ENCODE data around the gene NUAK1. TPM values are rescaled to one million over a fixed set of nuclear protein-coding genes. Genes with fewer than 3 reads are reported as not detected.
A peak's percentile ranks its signal among the peaks of the same experiment; 100 is the strongest.

Gene NUAK1
- total and polyA plus RNA-seq, 2 experiments from 2014 or later, result 5.4 to 16.9 TPM

DNA sequence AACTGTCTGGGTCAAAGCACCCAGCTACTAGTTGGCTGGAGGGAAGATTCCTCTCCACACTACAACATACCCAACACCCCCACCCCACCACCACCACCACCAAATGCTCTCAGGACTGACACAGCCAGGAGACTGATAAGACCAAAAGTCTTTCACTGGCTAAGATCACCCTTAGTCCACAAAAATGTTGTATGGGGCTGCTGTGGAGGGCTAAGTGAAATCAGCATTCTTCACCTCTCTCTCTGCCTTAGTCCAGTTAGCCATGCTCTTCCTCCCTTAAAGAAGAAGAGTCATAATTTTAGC lies 106.2 kb downstream of the NUAK1 start:
- Histone ChIP-seq H4K20me1 (replicated peaks; ENCODE audit: insufficient read depth) (no peaks in the 10 kb centered on the region), H2AFZ (no peak overlapping the region)
- no peaks in the 10 kb centered on the region; the same call in 2 of the 3 replicates for H3K36me3 Mint-ChIP-seq (ENCODE audit: low read depth)

DNA sequence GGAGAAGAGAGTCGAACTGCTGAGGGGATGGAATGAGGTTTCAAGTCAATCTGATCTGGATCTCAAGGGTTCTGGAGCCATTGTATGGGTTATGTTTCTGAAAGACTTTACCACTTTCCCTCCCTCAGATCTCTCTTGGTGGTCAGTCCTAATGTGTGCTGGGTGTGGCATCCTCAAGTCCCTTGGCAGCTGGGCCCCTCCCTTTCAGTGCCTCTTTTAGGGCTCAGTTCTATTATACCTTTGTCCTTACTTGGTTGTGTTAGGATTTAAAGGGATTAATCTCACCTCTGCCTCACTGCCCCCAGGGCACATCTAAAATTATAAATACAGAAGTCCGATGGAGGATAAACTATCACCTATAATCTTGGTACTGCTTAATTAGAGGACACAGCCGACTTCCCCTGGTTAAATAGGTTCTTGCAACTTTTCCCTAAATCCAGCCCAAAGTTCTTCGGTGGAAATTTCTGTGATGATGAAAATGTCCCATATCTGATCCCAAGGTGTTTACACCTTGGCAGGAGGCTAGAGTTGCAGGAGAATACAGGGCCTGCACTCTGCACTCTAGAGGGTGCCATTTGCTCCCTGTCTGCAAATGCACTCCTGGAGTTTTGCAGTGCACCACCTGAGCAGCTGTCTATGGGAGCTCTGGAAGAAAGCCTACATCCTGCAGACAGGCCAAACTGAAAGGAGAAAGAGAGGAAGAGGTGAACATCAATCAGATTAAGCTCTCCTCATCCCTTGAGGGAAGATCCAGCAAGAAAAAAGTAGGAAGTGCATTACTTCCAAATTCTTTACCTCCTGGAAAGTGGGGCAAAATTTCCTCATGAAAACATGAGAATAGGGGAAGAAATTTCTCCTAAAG lies 106.8 kb downstream of the NUAK1 start:
- no peaks in the 10 kb centered on the region for H3K27me3 ChIP-seq (ENCODE audit: insufficient read depth)
- peaks cover 3% of the 10 kb centered on the region; the same call in 1 of the 2 replicates for H3K9me2 ChIP-seq (ENCODE audit: insufficient read depth)
- no peaks in the 10 kb centered on the region; the same call in 2 of the 3 replicates for H3K36me3 Mint-ChIP-seq (ENCODE audit: low read depth)
- H3K4me1 Mint-ChIP-seq, result peaks cover 3% of the 10 kb centered on the region; the same call in 2 of the 3 replicates
- H3K9me3 Mint-ChIP-seq, result no peaks in the 10 kb centered on the region
- H3K4me3 Mint-ChIP-seq, result no peak overlapping the region
- H3K36me3 ChIP-seq (ENCODE audit: insufficient read depth), result no peaks in the 10 kb centered on the region
- DNase-seq (ENCODE audit: low spot score), result no peak
- peak; percentile 36 for ATAC-seq
- H3K27ac ChIP-seq (ENCODE audit: low read depth), result no peak overlapping the region
- no peak overlapping the region for H2AFZ ChIP-seq
- TF ChIP-seq EZH2 (IDR thresholded peaks at IDR 0.05; ENCODE audit: low read depth, unreplicated experiment) (no peak), NANOG (IDR thresholded peaks at IDR 0.05; ENCODE audit: borderline replicate concordance) (no peak), JUNB (IDR thresholded peaks at IDR 0.05; ENCODE audit: unreplicated experiment) (no peak), POLR2AphosphoS5 (IDR thresholded peaks at IDR 0.05; ENCODE audit: low read depth) (no peak), CREB1 (CRISPR knock-in tag; IDR thresholded peaks at IDR 0.05; ENCODE audit: low read depth) (no peak)
- TF ChIP-seq, protein P1, sequence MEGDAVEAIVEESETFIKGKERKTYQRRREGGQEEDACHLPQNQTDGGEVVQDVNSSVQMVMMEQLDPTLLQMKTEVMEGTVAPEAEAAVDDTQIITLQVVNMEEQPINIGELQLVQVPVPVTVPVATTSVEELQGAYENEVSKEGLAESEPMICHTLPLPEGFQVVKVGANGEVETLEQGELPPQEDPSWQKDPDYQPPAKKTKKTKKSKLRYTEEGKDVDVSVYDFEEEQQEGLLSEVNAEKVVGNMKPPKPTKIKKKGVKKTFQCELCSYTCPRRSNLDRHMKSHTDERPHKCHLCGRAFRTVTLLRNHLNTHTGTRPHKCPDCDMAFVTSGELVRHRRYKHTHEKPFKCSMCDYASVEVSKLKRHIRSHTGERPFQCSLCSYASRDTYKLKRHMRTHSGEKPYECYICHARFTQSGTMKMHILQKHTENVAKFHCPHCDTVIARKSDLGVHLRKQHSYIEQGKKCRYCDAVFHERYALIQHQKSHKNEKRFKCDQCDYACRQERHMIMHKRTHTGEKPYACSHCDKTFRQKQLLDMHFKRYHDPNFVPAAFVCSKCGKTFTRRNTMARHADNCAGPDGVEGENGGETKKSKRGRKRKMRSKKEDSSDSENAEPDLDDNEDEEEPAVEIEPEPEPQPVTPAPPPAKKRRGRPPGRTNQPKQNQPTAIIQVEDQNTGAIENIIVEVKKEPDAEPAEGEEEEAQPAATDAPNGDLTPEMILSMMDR (conservative IDR thresholded peaks at IDR 0.05; ENCODE audit: low read depth in 2 of 2), result peak in 1 of 2 experiments; percentile 64; a peak in 2 of 4 replicates
- TF ChIP-seq, protein P2, sequence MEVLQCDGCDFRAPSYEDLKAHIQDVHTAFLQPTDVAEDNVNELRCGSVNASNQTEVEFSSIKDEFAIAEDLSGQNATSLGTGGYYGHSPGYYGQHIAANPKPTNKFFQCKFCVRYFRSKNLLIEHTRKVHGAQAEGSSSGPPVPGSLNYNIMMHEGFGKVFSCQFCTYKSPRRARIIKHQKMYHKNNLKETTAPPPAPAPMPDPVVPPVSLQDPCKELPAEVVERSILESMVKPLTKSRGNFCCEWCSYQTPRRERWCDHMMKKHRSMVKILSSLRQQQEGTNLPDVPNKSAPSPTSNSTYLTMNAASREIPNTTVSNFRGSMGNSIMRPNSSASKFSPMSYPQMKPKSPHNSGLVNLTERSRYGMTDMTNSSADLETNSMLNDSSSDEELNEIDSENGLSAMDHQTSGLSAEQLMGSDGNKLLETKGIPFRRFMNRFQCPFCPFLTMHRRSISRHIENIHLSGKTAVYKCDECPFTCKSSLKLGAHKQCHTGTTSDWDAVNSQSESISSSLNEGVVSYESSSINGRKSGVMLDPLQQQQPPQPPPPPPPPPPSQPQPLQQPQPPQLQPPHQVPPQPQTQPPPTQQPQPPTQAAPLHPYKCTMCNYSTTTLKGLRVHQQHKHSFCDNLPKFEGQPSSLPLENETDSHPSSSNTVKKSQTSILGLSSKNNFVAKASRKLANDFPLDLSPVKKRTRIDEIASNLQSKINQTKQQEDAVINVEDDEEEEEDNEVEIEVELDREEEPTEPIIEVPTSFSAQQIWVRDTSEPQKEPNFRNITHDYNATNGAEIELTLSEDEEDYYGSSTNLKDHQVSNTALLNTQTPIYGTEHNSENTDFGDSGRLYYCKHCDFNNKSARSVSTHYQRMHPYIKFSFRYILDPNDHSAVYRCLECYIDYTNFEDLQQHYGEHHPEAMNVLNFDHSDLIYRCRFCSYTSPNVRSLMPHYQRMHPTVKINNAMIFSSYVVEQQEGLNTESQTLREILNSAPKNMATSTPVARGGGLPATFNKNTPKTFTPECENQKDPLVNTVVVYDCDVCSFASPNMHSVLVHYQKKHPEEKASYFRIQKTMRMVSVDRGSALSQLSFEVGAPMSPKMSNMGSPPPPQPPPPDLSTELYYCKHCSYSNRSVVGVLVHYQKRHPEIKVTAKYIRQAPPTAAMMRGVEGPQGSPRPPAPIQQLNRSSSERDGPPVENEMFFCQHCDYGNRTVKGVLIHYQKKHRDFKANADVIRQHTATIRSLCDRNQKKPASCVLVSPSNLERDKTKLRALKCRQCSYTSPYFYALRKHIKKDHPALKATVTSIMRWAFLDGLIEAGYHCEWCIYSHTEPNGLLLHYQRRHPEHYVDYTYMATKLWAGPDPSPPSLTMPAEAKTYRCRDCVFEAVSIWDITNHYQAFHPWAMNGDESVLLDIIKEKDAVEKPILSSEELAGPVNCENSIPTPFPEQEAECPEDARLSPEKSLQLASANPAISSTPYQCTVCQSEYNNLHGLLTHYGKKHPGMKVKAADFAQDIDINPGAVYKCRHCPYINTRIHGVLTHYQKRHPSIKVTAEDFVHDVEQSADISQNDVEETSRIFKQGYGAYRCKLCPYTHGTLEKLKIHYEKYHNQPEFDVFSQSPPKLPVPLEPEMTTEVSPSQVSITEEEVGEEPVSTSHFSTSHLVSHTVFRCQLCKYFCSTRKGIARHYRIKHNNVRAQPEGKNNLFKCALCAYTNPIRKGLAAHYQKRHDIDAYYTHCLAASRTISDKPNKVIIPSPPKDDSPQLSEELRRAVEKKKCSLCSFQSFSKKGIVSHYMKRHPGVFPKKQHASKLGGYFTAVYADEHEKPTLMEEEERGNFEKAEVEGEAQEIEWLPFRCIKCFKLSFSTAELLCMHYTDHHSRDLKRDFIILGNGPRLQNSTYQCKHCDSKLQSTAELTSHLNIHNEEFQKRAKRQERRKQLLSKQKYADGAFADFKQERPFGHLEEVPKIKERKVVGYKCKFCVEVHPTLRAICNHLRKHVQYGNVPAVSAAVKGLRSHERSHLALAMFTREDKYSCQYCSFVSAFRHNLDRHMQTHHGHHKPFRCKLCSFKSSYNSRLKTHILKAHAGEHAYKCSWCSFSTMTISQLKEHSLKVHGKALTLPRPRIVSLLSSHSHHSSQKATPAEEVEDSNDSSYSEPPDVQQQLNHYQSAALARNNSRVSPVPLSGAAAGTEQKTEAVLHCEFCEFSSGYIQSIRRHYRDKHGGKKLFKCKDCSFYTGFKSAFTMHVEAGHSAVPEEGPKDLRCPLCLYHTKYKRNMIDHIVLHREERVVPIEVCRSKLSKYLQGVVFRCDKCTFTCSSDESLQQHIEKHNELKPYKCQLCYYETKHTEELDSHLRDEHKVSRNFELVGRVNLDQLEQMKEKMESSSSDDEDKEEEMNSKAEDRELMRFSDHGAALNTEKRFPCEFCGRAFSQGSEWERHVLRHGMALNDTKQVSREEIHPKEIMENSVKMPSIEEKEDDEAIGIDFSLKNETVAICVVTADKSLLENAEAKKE (CRISPR knock-in tag; IDR thresholded peaks at IDR 0.05), result no peak
- H3K4me3 ChIP-seq, result no peak overlapping the region
- no peaks in the 10 kb centered on the region for H3K79me2 ChIP-seq (replicated peaks; ENCODE audit: insufficient read depth)
- H3F3A ChIP-seq (replicated peaks; ENCODE audit: low read depth), result no peaks in the 10 kb centered on the region
- no peaks in the 10 kb centered on the region for H3K27me3 Mint-ChIP-seq (ENCODE audit: insufficient read depth, low read depth, poor library complexity)
- H3K4me2 ChIP-seq, result no peak overlapping the region
- H3K4me1 ChIP-seq (ENCODE audit: insufficient read depth), result peaks cover 13% of the 10 kb centered on the region
- no peaks in the 10 kb centered on the region for H4K20me1 ChIP-seq (replicated peaks; ENCODE audit: insufficient read depth)
- H3K27ac Mint-ChIP-seq, result no peak overlapping the region

More for the DNA sequence above, 106.2 kb downstream of the NUAK1 start:
- no peaks in the 10 kb centered on the region for H3K27me3 Mint-ChIP-seq (ENCODE audit: insufficient read depth, low read depth, poor library complexity)
- H3K9me3 Mint-ChIP-seq, result no peaks in the 10 kb centered on the region
- H3K4me2 ChIP-seq, result no peak overlapping the region
- no peaks in the 10 kb centered on the region for H3K27me3 ChIP-seq (ENCODE audit: insufficient read depth)
- TF ChIP-seq ZNF331 (CRISPR knock-in tag; IDR thresholded peaks at IDR 0.05; ENCODE audit: low read depth), result no peak
- H3K4me3 Mint-ChIP-seq, result no peak overlapping the region
- peaks cover 13% of the 10 kb centered on the region for H3K4me1 ChIP-seq (ENCODE audit: insufficient read depth)
- H3K27ac ChIP-seq (ENCODE audit: low read depth), result no peak overlapping the region
- H3F3A ChIP-seq (replicated peaks; ENCODE audit: low read depth), result no peaks in the 10 kb centered on the region
- no peak for ATAC-seq
- no peak overlapping the region for H3K4me3 ChIP-seq
- DNase-seq (ENCODE audit: low spot score), result no peak
- peaks cover 3% of the 10 kb centered on the region; the same call in 1 of the 2 replicates for H3K9me2 ChIP-seq (ENCODE audit: insufficient read depth)
- peaks cover 3% of the 10 kb centered on the region; the same call in 2 of the 3 replicates for H3K4me1 Mint-ChIP-seq
- H3K36me3 ChIP-seq (ENCODE audit: insufficient read depth), result no peaks in the 10 kb centered on the region
- H3K79me2 ChIP-seq (replicated peaks; ENCODE audit: insufficient read depth), result no peaks in the 10 kb centered on the region
- no peak overlapping the region for H3K27ac Mint-ChIP-seq

Measured in GM23338 (cell line).